MM.1S (cell line): ENCODE measurements around the gene NGEF.

Source experiments
- DNase-seq: peaks from one replicate; pipeline ENCODE4 v3.0.0-alpha.2; 2015
- H2AFZ ChIP-seq: fragments of 300-600 bp; sonication (generic); 2 replicates; pipeline ENCODE4 v1.6.0; 2016; ENCODE audit warnings: antibody characterized with exemption, low read length
- H3F3A ChIP-seq: fragments of 300-600 bp; sonication (generic); 2 replicates; pipeline ENCODE4 v1.6.1; 2016; ENCODE audit warnings: mild to moderate bottlenecking, antibody characterized with exemption, low read length, moderate library complexity, mixed read lengths; ENCODE audit not compliant: insufficient read depth
- H3K27ac ChIP-seq: fragments of 300-600 bp; sonication (generic); 2 replicates; pipeline ENCODE4 v1.5.1; 2016; ENCODE audit warnings: mild to moderate bottlenecking, low read length
- H3K27me3 ChIP-seq: fragments of 300-600 bp; sonication (generic); replicated peaks from 2 replicates; pipeline ENCODE4 v1.6.0; 2016; ENCODE audit warnings: low read length; ENCODE audit not compliant: insufficient read depth
- H3K36me3 ChIP-seq: fragments of 300-600 bp; sonication (generic); replicated peaks from 2 replicates; pipeline ENCODE4 v1.6.1; 2016; ENCODE audit warnings: mild to moderate bottlenecking, low read length, mixed read lengths; ENCODE audit not compliant: insufficient read depth
- H3K4me1 ChIP-seq: fragments of 300-600 bp; sonication (generic); 2 replicates; pipeline ENCODE4 v1.6.1; 2016; ENCODE audit warnings: low read length, mixed read lengths
- H3K4me2 ChIP-seq: fragments of 300-600 bp; sonication (generic); 2 replicates; pipeline ENCODE4 v1.6.0; 2016; ENCODE audit warnings: low read depth, low read length
- H3K4me3 ChIP-seq: fragments of 300-600 bp; sonication (generic); 2 replicates; pipeline ENCODE4 v1.5.1; 2016; ENCODE audit warnings: low read length, mixed read lengths
- H3K79me2 ChIP-seq: fragments of 300-600 bp; sonication (generic); 2 replicates; pipeline ENCODE4 v1.6.1; 2016; ENCODE audit warnings: mixed run types, low read length, mixed read lengths
- H3K9ac ChIP-seq: fragments of 300-600 bp; sonication (generic); 2 replicates; pipeline ENCODE4 v1.6.1; 2016; ENCODE audit warnings: low read length, mixed read lengths
- H3K9me2 ChIP-seq: fragments of 300-600 bp; sonication (generic); replicated peaks from 2 replicates; pipeline ENCODE4 v1.6.1; 2016; ENCODE audit warnings: mild to moderate bottlenecking, low read length, mixed read lengths; ENCODE audit not compliant: insufficient read depth
- H3K9me3 ChIP-seq: fragments of 300-600 bp; sonication (generic); replicated peaks from 2 replicates; pipeline ENCODE4 v1.6.1; 2016; ENCODE audit warnings: mild to moderate bottlenecking, low read length, mixed read lengths; ENCODE audit not compliant: insufficient read depth
- H4K20me1 ChIP-seq: fragments of 300-600 bp; sonication (generic); 2 replicates; pipeline ENCODE4 v1.6.1; 2016; ENCODE audit warnings: mild to moderate bottlenecking, low read length, moderate library complexity, mixed read lengths; ENCODE audit not compliant: insufficient read depth
- CTCF ChIP-seq: fragments of 300-600 bp; sonication (generic); IDR thresholded peaks from 2 replicates; pipeline ENCODE4 v1.5.1; 2016; ENCODE audit warnings: antibody characterized with exemption, low read length, mixed read lengths
- EZH2 ChIP-seq: fragments of 300-600 bp; sonication (generic); optimal IDR thresholded peaks from 2 replicates; pipeline ENCODE3; 2017; ENCODE audit warnings: low read depth, mild to moderate bottlenecking, antibody characterized with exemption, low read length, mixed read lengths
- EZH2phosphoT487 ChIP-seq: fragments of 300-600 bp; sonication (generic); IDR thresholded peaks from 2 replicates; pipeline ENCODE4 v1.6.1; 2018; ENCODE audit warnings: antibody characterized with exemption, low read length

The NGEF gene

GRCh38 chr2:233029321-233029720, 16.3 kb upstream of the NGEF start:
- no peaks in the 10 kb centered on the region for H4K20me1 ChIP-seq

GRCh38 chr2:233026198-233026813, 13.2 kb upstream of the NGEF start:
- no peaks in the 10 kb centered on the region for H3K9me2 ChIP-seq
- no peaks in the 10 kb centered on the region for H3K79me2 ChIP-seq
- H3K9ac ChIP-seq: no peak overlapping the region
- no peaks in the 10 kb centered on the region for H4K20me1 ChIP-seq
- no peak for DNase-seq
- no peaks in the 10 kb centered on the region for H3K27me3 ChIP-seq
- H3F3A ChIP-seq: no peaks in the 10 kb centered on the region
- no peaks in the 10 kb centered on the region for H3K9me3 ChIP-seq
- no peak overlapping the region for H3K4me2 ChIP-seq
- H3K27ac ChIP-seq: no peak overlapping the region
- H3K36me3 ChIP-seq: no peaks in the 10 kb centered on the region
- no peak for TF ChIP-seq EZH2phosphoT487
- no peak for TF ChIP-seq EZH2
- no peak for TF ChIP-seq CTCF
- H3K4me3 ChIP-seq: no peak overlapping the region
- H3K4me1 ChIP-seq: no peaks in the 10 kb centered on the region
- H2AFZ ChIP-seq: no peak overlapping the region

More at GRCh38 chr2:233029321-233029720, 16.3 kb upstream of the NGEF start:
- no peak overlapping the region for H3K4me2 ChIP-seq
- H2AFZ ChIP-seq: no peak overlapping the region
- no peaks in the 10 kb centered on the region for H3K4me1 ChIP-seq
- no peaks in the 10 kb centered on the region for H3K9me3 ChIP-seq
- H3K9me2 ChIP-seq: no peaks in the 10 kb centered on the region
- DNase-seq: no peak
- H3K27ac ChIP-seq: no peak overlapping the region
- H3K9ac ChIP-seq: no peak overlapping the region
- H3F3A ChIP-seq: no peaks in the 10 kb centered on the region
- no peak for TF ChIP-seq EZH2
- no peak for TF ChIP-seq EZH2phosphoT487
- TF ChIP-seq CTCF: no peak
- H3K36me3 ChIP-seq: no peaks in the 10 kb centered on the region
- no peaks in the 10 kb centered on the region for H3K79me2 ChIP-seq
- no peaks in the 10 kb centered on the region for H3K27me3 ChIP-seq
- no peak overlapping the region for H3K4me3 ChIP-seq

GRCh38 chr2:233025706-233026105, 12.7 kb upstream of the NGEF start:
- TF ChIP-seq EZH2phosphoT487 (no peak), CTCF (no peak), EZH2 (no peak)
- H3K9me3 ChIP-seq: no peaks in the 10 kb centered on the region
- H2AFZ ChIP-seq: no peak overlapping the region
- no peak overlapping the region for H3K4me3 ChIP-seq
- no peak for DNase-seq
- H3K36me3 ChIP-seq: no peaks in the 10 kb centered on the region
- no peak overlapping the region for H3K27ac ChIP-seq
- no peaks in the 10 kb centered on the region for H4K20me1 ChIP-seq
- H3F3A ChIP-seq: no peaks in the 10 kb centered on the region
- no peak overlapping the region for H3K4me2 ChIP-seq
- no peaks in the 10 kb centered on the region for H3K79me2 ChIP-seq
- no peaks in the 10 kb centered on the region for H3K9me2 ChIP-seq
- no peaks in the 10 kb centered on the region for H3K27me3 ChIP-seq
- H3K9ac ChIP-seq: no peak overlapping the region
- H3K4me1 ChIP-seq: no peaks in the 10 kb centered on the region
